Heart left ventricle (tissue), 13 donors: Measurements from ENCODE around the gene HCST.

Source experiments
- POLR2A ChIP-seq, 2 donors: fragments of 450-650 bp; IDR thresholded peaks; one replicate each; pipeline ENCODE4 v1.6.1; 2017; ENCODE audit warnings: antibody characterized with exemption in 2 of 2, mild to moderate bottlenecking in 2 of 2, moderate library complexity in 2 of 2
- TF ChIP-seq, protein P1 (sequence below), 12 donors: fragments of 200-600 bp; sonication (generic) in 4 of 12; IDR thresholded peaks; one replicate each; pipeline versions ENCODE4 v1.5.0 to v1.8.0; 2018 to 2022; ENCODE audit warnings: antibody characterized with exemption in 12 of 12, mild to moderate bottlenecking in 5 of 12
- donor health status: ischemic (EF 13 %, LVEDD 7.1; RV severe dilation, severe dysfunction).
- donor health status: DM: no; HTN: yes; CAD: no.
- donor health status: DM: no; HTN: no; CAD: no.
- donor health status: ischemic (EF 25% LVEDD 6.9; RV normal size, moderate dysfunction).
- donor health status: ischemic (EF 25% LVEDD 5.7; RV mildly dilated, moderate dysfunction).
- donor health status: ischemic (EF 35%, LVEDD 5.7; RV mildly dilated, moderate dysfunction).
- donor health status: nonischemic (EF 11% LVEDD 7.7; RV severe dilation, severe dysfunction).
- donor health status: DM: yes; HTN: yes; CAD: no.
- donor health status: PGD.
- donor health status: ischemic (EF 29% LVEDD 5.4; RV normal size, mild dysfunction).
- donor health status: nonischemic (EF 23%, LVEDD 6.1; RV moderate dilation, normal function).

GRCh38 chr19:35862528-35862927 lies 39.8 kb upstream of the HCST start:
- TF ChIP-seq, protein P1, sequence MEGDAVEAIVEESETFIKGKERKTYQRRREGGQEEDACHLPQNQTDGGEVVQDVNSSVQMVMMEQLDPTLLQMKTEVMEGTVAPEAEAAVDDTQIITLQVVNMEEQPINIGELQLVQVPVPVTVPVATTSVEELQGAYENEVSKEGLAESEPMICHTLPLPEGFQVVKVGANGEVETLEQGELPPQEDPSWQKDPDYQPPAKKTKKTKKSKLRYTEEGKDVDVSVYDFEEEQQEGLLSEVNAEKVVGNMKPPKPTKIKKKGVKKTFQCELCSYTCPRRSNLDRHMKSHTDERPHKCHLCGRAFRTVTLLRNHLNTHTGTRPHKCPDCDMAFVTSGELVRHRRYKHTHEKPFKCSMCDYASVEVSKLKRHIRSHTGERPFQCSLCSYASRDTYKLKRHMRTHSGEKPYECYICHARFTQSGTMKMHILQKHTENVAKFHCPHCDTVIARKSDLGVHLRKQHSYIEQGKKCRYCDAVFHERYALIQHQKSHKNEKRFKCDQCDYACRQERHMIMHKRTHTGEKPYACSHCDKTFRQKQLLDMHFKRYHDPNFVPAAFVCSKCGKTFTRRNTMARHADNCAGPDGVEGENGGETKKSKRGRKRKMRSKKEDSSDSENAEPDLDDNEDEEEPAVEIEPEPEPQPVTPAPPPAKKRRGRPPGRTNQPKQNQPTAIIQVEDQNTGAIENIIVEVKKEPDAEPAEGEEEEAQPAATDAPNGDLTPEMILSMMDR (IDR thresholded peaks at IDR 0.05), result no peak
- no peak for TF ChIP-seq POLR2A (IDR thresholded peaks at IDR 0.05)
